Natural killer cell (primary cell): ENCODE results near the gene GPR176. TPM values are rescaled to one million over a fixed set of nuclear protein-coding genes. Genes with fewer than 3 reads are reported as not detected.

Source experiments
- ATAC-seq, 3 donors: fragments of 150-1000 bp in 2 of 3; fragments of 200-7000 bp in 1 of 3; cut with Tn5 transposase; 1 replicate in 1 of 3; 2 replicates in 2 of 3; pipeline ENCODE4 v1.10.0; 2021; ENCODE audit warnings: mild to moderate bottlenecking in 2 of 3, moderate library complexity in 2 of 3
- DNase-seq, 2 donors: peaks; one replicate each; pipeline versions ENCODE4 v3.0.0 to v3.0.0-alpha.2; 2013 to 2021; ENCODE audit warnings: mixed read lengths in 1 of 2
- H3K27ac ChIP-seq: one replicate; pipeline ENCODE4 v1.5.1; 2013; ENCODE audit warnings: mild to moderate bottlenecking, low read length
- H3K27me3 ChIP-seq: one replicate; pipeline ENCODE4 v1.6.1; 2013; ENCODE audit warnings: low read length; ENCODE audit not compliant: control insufficient read depth, insufficient read depth
- H3K36me3 ChIP-seq: one replicate; pipeline ENCODE4 v1.6.1; 2013; ENCODE audit warnings: low read length; ENCODE audit not compliant: control insufficient read depth, insufficient read depth
- H3K4me1 ChIP-seq: one replicate; pipeline ENCODE4 v1.6.1; 2013; ENCODE audit warnings: low read length; ENCODE audit not compliant: control insufficient read depth, insufficient read depth
- H3K4me3 ChIP-seq: one replicate; pipeline ENCODE4 v1.5.1; 2013; ENCODE audit warnings: low read length
- H3K9me3 ChIP-seq: one replicate; pipeline ENCODE4 v1.6.1; 2013; ENCODE audit warnings: low read length; ENCODE audit not compliant: control insufficient read depth, insufficient read depth
- H3K27ac Mint-ChIP-seq, 2 donors: one replicate each; pipeline ENCODE4 v1.8.0; 2022; ENCODE audit warnings: mild to moderate bottlenecking in 2 of 2, mixed read lengths in 2 of 2, moderate library complexity in 1 of 2
- H3K27me3 Mint-ChIP-seq, 2 donors: one replicate each; pipeline ENCODE4 v1.8.0; 2022; ENCODE audit warnings: low read depth in 2 of 2, mixed read lengths in 2 of 2
- H3K36me3 Mint-ChIP-seq: one replicate; pipeline ENCODE4 v1.8.0; 2022; ENCODE audit warnings: mixed read lengths
- H3K4me1 Mint-ChIP-seq, 2 donors: one replicate each; pipeline ENCODE4 v1.8.0; 2022; ENCODE audit warnings: mixed read lengths in 2 of 2
- H3K4me3 Mint-ChIP-seq: one replicate; pipeline ENCODE4 v1.8.0; 2022; ENCODE audit warnings: mild to moderate bottlenecking, moderate library complexity, mixed read lengths
- H3K9me3 Mint-ChIP-seq, 2 donors: one replicate each; pipeline ENCODE4 v1.8.0; 2022; ENCODE audit warnings: mixed read lengths in 2 of 2
- WGBS: methylation state at CpG from one replicate; pipeline ENCODE4 v1.1.7; 2013; ENCODE audit warnings: missing lambda C conversion rate; ENCODE audit not compliant: insufficient coverage; 5-methylcytosine and 5-hydroxymethylcytosine counted together
- intact Hi-C: fragments of 100-400 bp; cut with micrococcal nuclease; formaldehyde crosslinking; loops from one replicate; pipeline ENCODE4 v1.14.2; 2022
- total RNA-seq, 4 donors: library from RNA; stranded (reverse); fragments of 120-200 nt in 1 of 4; gene quantifications; one replicate each; pipeline versions ENCODE4 v1.2.3 to v1.2.4, GENCODE V29; 2013 to 2022
- TF ChIP-seq, protein P1 (sequence below): fragments of 200-600 bp; IDR thresholded peaks from one replicate; pipeline ENCODE4 v1.8.0; 2022; ENCODE audit warnings: antibody characterized with exemption

The GPR176 gene
- total RNA-seq, 3 donors from 2014 or later (not counting 1 experiment from before 2014, with no cell fraction given) = 0.38 TPM; not detected in 2

GRCh38 chr15:39942753-39943150 is 22.7 kb upstream of the GPR176 start:
- H3K27ac Mint-ChIP-seq = no peak overlapping the region
- intact Hi-C loops = no loop called here
- no peaks in the 10 kb centered on the region for H3K27me3 Mint-ChIP-seq
- TF ChIP-seq, protein P1, sequence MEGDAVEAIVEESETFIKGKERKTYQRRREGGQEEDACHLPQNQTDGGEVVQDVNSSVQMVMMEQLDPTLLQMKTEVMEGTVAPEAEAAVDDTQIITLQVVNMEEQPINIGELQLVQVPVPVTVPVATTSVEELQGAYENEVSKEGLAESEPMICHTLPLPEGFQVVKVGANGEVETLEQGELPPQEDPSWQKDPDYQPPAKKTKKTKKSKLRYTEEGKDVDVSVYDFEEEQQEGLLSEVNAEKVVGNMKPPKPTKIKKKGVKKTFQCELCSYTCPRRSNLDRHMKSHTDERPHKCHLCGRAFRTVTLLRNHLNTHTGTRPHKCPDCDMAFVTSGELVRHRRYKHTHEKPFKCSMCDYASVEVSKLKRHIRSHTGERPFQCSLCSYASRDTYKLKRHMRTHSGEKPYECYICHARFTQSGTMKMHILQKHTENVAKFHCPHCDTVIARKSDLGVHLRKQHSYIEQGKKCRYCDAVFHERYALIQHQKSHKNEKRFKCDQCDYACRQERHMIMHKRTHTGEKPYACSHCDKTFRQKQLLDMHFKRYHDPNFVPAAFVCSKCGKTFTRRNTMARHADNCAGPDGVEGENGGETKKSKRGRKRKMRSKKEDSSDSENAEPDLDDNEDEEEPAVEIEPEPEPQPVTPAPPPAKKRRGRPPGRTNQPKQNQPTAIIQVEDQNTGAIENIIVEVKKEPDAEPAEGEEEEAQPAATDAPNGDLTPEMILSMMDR = no peak
- peaks cover 35% of the 10 kb centered on the region for H3K36me3 Mint-ChIP-seq
- Histone ChIP-seq H3K4me3 (no peak overlapping the region), H3K4me1 (no peaks in the 10 kb centered on the region), H3K36me3 (peaks cover 22% of the 10 kb centered on the region), H3K27ac (no peak overlapping the region), H3K27me3 (no peaks in the 10 kb centered on the region), H3K9me3 (no peaks in the 10 kb centered on the region)
- H3K4me3 Mint-ChIP-seq = no peak overlapping the region
- no peaks in the 10 kb centered on the region for H3K9me3 Mint-ChIP-seq
- peaks cover 3 to 7% of the 10 kb centered on the region in 2 donors for H3K4me1 Mint-ChIP-seq
- DNase-seq (no peak), ATAC-seq (no peak)
- WGBS = 100% methylated on average over 3 of the region's 3 CpGs

GRCh38 chr15:39942101-39942752 is 22.2 kb upstream of the GPR176 start:
- Histone ChIP-seq H3K9me3 (no peaks in the 10 kb centered on the region), H3K27ac (no peak overlapping the region), H3K27me3 (no peaks in the 10 kb centered on the region), H3K4me3 (no peak overlapping the region), H3K4me1 (no peaks in the 10 kb centered on the region), H3K36me3 (peaks cover 22% of the 10 kb centered on the region)
- intact Hi-C loops = no loop called here
- no peaks in the 10 kb centered on the region for H3K27me3 Mint-ChIP-seq
- WGBS = 93% methylated on average over 2 of the region's 3 CpGs
- H3K36me3 Mint-ChIP-seq = peaks cover 35% of the 10 kb centered on the region
- no peaks in the 10 kb centered on the region for H3K9me3 Mint-ChIP-seq
- TF ChIP-seq, protein P1 = no peak
- no peak for DNase-seq
- H3K4me1 Mint-ChIP-seq = peaks cover 6 to 9% of the 10 kb centered on the region in 2 donors
- no peak overlapping the region for H3K27ac Mint-ChIP-seq
- no peak overlapping the region for H3K4me3 Mint-ChIP-seq
- ATAC-seq = no peak

GRCh38 chr15:39939487-39940452 is 19.7 kb upstream of the GPR176 start:
- Mint-ChIP-seq H3K36me3 (peaks cover 18% of the 10 kb centered on the region), H3K4me1 (peaks cover 16 to 20% of the 10 kb centered on the region in 2 donors), H3K27me3 (no peaks in the 10 kb centered on the region), H3K4me3 (no peak overlapping the region), H3K9me3 (no peaks in the 10 kb centered on the region), H3K27ac (no peak overlapping the region)
- peaks cover 9% of the 10 kb centered on the region for H3K36me3 ChIP-seq
- intact Hi-C loops = no loop called here
- DNase-seq (no peak), ATAC-seq (no peak)
- H3K27ac ChIP-seq = no peak overlapping the region
- TF ChIP-seq, protein P1 = no peak
- H3K9me3 ChIP-seq = no peaks in the 10 kb centered on the region
- no peaks in the 10 kb centered on the region for H3K27me3 ChIP-seq
- no peak overlapping the region for H3K4me3 ChIP-seq
- peaks cover 2% of the 10 kb centered on the region for H3K4me1 ChIP-seq
- WGBS = 74% methylated on average over 6 of the region's 6 CpGs
